Measurements from ENCODE around the gene SLC37A3.
"Not testable (repeated sequence)": the region's sequence is repeated elsewhere in the genome, so short reads cannot be mapped to it uniquely, and the experiment has no call there.

The SLC37A3 gene

DNA sequence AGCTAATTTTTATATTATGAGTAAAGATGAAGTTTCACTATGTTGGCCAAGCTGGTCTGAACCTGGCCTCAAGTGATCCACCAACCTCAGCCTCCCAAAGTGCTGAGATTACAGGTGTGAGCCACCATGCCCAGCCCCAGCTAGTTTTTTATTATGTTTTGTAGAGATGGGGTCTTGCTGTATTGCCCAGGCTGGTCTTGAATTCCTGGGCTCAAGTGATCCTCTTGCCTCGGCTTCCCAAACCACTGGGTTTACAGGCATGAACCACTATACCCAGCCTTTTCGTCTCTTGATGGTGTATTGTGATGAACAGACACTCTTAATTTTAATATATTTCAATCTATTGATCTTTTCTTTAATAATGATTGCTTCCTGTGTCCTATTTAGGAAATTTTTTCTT is 23.2 kb upstream of the SLC37A3 start:
- H3K9me3 ChIP-seq (ENCODE audit: low read length) = no peaks in the 10 kb centered on the region
- H3K36me3 ChIP-seq (ENCODE audit: insufficient read depth, low read length) = no peaks in the 10 kb centered on the region
- H3K9ac ChIP-seq (ENCODE audit: low read length) = no peak overlapping the region
- no peak overlapping the region for H3K4me3 ChIP-seq (ENCODE audit: low read depth in 1 of 2, low read length in 2 of 2)
- no peaks in the 10 kb centered on the region for H3K27me3 ChIP-seq (ENCODE audit: control insufficient read depth in 1 of 2, insufficient read depth in 2 of 2, low read length in 2 of 2)
- H3K4me1 ChIP-seq (ENCODE audit: insufficient read depth, low read length) = no peaks in the 10 kb centered on the region
- H3K27ac ChIP-seq (ENCODE audit: low read depth, low read length) = no peak overlapping the region

DNA sequence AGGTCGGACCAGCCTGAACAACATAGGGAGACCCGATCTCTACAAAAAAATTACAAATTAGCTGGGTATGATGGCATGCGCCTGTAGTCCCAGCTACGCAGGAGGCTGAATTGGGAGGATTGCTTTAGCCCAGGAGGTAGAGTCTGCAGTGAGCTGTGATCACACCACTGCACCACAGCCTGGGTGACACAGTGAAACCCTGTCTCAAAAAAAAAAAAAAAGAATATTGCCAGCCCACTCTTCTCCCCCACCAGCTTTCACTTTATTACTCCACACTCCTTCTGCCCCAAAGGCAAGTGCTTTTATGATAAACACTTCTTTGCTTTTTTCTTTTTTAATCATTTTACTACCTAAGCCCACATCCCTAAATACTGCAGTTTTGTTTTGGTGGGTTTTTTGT is 20.3 kb upstream of the SLC37A3 start:
- Histone ChIP-seq H3K4me3 (ENCODE audit: low read depth in 1 of 2, low read length in 2 of 2) (no peak overlapping the region), H3K4me1 (ENCODE audit: insufficient read depth, low read length) (no peaks in the 10 kb centered on the region), H3K27ac (ENCODE audit: low read depth, low read length) (no peak overlapping the region), H3K27me3 (ENCODE audit: control insufficient read depth in 1 of 2, insufficient read depth in 2 of 2, low read length in 2 of 2) (no peaks in the 10 kb centered on the region), H3K9me3 (ENCODE audit: low read length) (no peaks in the 10 kb centered on the region), H3K36me3 (ENCODE audit: insufficient read depth, low read length) (no peaks in the 10 kb centered on the region), H3K9ac (ENCODE audit: low read length) (no peak overlapping the region)

DNA sequence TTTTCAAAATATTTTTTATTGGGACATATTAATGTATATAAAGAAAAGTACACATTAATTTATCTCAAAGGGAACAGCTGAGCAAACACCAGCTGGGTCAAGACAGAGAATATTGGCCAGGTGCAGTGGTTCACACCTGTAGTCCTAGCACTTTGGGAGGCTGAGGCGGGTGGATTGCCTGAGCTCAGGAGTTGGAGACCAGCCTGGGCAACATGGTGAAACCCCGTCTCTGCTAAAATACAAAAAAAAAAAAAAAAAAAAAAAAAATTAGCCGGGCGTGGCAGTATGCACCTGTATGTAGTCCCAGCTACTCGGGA is 19.8 kb upstream of the SLC37A3 start:
- H3K36me3 ChIP-seq (ENCODE audit: insufficient read depth, low read length); H3K27ac ChIP-seq (ENCODE audit: low read depth, low read length); H3K4me1 ChIP-seq (ENCODE audit: insufficient read depth, low read length); H3K4me3 ChIP-seq (ENCODE audit: low read depth in 1 of 2, low read length in 2 of 2); H3K9me3 ChIP-seq (ENCODE audit: low read length); H3K27me3 ChIP-seq (ENCODE audit: control insufficient read depth in 1 of 2, insufficient read depth in 2 of 2, low read length in 2 of 2); H3K9ac ChIP-seq (ENCODE audit: low read length): not testable (repeated sequence)

DNA sequence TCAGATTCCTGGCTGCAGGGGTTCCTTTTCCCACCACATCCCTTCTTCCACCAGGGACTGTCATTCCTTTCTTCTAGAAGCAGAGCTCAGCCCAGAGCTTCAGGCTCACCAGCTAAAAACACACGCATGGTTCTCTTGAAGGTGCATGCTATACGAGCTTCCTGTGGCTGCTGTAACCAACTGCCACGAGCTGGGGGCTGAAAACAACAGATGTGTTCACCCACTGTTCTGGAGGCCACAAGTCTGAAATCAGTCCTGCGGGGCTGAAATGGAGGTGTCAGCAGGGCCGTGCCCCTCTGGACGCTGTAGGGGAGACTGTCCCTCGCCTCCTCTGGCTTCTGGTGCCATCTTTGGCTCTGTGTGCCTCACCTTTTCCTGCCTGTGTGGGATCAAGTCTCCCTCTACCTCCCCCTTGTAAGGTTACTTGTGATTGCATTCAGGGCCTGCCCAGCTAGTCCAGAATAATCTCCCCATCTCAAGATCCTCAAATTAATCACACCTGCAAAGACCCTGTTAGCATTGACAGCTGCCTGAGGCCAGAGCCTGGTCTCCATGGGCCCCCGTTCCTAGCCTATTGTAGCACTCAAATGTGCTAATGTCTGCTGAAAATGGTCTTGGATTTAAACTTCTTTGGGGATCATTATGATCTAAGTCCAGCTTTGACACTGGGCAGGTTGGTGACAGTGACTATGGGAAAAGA is 19.3 kb upstream of the SLC37A3 start:
- Histone ChIP-seq H3K9me3 (ENCODE audit: low read length) (no peaks in the 10 kb centered on the region), H3K27ac (ENCODE audit: low read depth, low read length) (no peak overlapping the region), H3K4me1 (ENCODE audit: insufficient read depth, low read length) (no peaks in the 10 kb centered on the region), H3K9ac (ENCODE audit: low read length) (no peak overlapping the region), H3K27me3 (ENCODE audit: control insufficient read depth in 1 of 2, insufficient read depth in 2 of 2, low read length in 2 of 2) (no peaks in the 10 kb centered on the region), H3K4me3 (ENCODE audit: low read depth in 1 of 2, low read length in 2 of 2) (no peak overlapping the region), H3K36me3 (ENCODE audit: insufficient read depth, low read length) (no peaks in the 10 kb centered on the region)

DNA sequence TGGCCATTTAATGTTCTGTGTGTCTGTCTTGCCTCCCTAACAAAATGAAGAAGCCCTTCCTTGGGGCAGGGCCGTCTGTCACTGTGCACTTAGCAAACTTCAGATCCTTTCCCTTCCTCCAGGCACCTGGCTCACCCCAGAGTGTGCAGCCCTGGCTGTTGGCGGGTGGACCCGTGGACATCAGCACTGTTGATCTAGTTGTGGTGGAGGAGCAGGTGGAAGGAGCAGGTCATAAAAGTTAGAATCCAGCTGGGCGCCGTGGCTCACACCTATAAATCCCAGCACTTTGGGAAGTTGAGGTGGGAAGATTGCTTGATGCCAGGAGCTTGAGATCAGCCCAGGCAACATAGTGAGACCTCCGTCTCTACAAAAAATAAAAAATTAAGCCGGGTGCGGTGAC is 18.2 kb upstream of the SLC37A3 start:
- Histone ChIP-seq H3K27me3 (ENCODE audit: control insufficient read depth in 1 of 2, insufficient read depth in 2 of 2, low read length in 2 of 2) (no peaks in the 10 kb centered on the region), H3K36me3 (ENCODE audit: insufficient read depth, low read length) (no peaks in the 10 kb centered on the region)

DNA sequence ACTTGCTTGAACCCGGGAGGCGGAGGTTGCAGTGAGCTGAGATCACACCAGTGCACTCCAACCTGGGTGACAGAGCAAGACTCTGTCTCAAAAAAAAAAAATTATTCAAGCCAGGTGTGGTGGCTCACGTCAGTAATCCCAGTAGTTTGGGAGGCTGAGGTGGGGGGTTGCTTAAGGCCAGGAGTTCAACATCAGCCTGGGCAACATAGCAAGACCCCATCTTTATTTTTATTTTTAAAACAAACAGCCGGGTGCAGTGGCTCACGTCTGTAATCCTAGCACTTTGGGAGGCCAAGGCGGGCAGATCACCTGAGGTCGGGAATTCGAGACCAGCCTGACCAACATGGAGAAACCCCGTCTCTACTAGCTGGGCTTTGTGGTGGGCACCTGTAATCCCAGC is 17.5 kb upstream of the SLC37A3 start:
- H3K9ac ChIP-seq (ENCODE audit: low read length); H3K27me3 ChIP-seq (ENCODE audit: control insufficient read depth in 1 of 2, insufficient read depth in 2 of 2, low read length in 2 of 2); H3K36me3 ChIP-seq (ENCODE audit: insufficient read depth, low read length); H3K27ac ChIP-seq (ENCODE audit: low read depth, low read length); H3K9me3 ChIP-seq (ENCODE audit: low read length); H3K4me1 ChIP-seq (ENCODE audit: insufficient read depth, low read length); H3K4me3 ChIP-seq (ENCODE audit: low read depth in 1 of 2, low read length in 2 of 2): not testable (repeated sequence)

More for the DNA sequence above, 18.2 kb upstream of the SLC37A3 start:
- Histone ChIP-seq H3K27ac (ENCODE audit: low read depth, low read length) (no peak overlapping the region), H3K9ac (ENCODE audit: low read length) (no peak overlapping the region), H3K4me1 (ENCODE audit: insufficient read depth, low read length) (no peaks in the 10 kb centered on the region), H3K4me3 (ENCODE audit: low read depth in 1 of 2, low read length in 2 of 2) (no peak overlapping the region), H3K9me3 (ENCODE audit: low read length) (no peaks in the 10 kb centered on the region)

DNA sequence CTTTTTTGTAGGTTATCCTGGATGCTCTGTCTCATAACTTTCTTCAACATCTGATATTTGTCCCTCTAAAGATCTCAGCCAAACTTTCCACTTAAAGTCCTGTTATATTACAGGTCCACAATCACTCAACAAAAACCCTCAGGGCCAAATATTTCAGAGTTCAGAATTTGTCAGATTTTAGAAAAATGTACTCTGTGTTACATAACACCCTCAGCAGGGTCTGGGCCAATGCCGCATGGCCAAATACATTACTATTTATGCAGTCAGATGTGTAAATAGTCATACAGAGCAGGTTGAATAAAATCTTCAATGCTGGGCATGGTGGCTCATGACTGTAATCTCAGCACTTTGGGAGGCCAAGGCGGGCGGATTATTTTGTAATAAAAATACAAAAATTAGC is 17.0 kb upstream of the SLC37A3 start:
- Histone ChIP-seq H3K4me1 (ENCODE audit: insufficient read depth, low read length) (no peaks in the 10 kb centered on the region), H3K36me3 (ENCODE audit: insufficient read depth, low read length) (no peaks in the 10 kb centered on the region), H3K27me3 (ENCODE audit: control insufficient read depth in 1 of 2, insufficient read depth in 2 of 2, low read length in 2 of 2) (no peaks in the 10 kb centered on the region), H3K4me3 (ENCODE audit: low read depth in 1 of 2, low read length in 2 of 2) (no peak overlapping the region), H3K27ac (ENCODE audit: low read depth, low read length) (no peak overlapping the region), H3K9me3 (ENCODE audit: low read length) (no peaks in the 10 kb centered on the region), H3K9ac (ENCODE audit: low read length) (no peak overlapping the region)

DNA sequence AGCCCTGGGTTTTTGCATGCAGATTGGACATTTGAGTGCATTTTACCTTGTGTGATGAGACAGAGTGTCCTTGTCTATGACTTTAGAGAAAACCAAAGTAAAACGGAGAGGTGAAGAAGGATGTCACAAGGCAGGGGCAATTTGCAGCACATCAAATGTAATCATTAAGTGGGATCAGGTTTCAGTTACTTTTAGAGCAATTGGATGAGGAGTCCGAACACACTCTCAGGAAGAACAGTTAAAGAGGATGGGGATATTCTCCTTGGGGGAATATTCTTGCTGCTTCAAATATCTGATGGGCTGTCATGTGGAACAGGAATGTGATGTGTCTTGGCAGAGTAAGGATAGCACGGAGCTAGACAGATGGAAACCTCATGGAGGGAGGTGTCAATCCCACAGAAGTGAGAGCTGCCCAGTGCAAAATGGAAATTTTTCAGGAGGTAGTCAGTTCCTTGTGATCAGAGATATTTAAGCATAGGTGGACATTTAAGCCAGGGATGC is 6.3 kb upstream of the SLC37A3 start:
- H3K4me1 ChIP-seq (ENCODE audit: insufficient read depth, low read length) = no peaks in the 10 kb centered on the region
- no peaks in the 10 kb centered on the region for H3K9me3 ChIP-seq (ENCODE audit: low read length)
- H3K27me3 ChIP-seq (ENCODE audit: control insufficient read depth in 1 of 2, insufficient read depth in 2 of 2, low read length in 2 of 2) = peaks cover 7 to 10% of the 10 kb centered on the region in 2 donors
- H3K4me3 ChIP-seq (ENCODE audit: low read depth in 1 of 2, low read length in 2 of 2) = no peak overlapping the region
- H3K36me3 ChIP-seq (ENCODE audit: insufficient read depth, low read length) = no peaks in the 10 kb centered on the region
- no peak overlapping the region for H3K9ac ChIP-seq (ENCODE audit: low read length)
- H3K27ac ChIP-seq (ENCODE audit: low read depth, low read length) = no peak overlapping the region

DNA sequence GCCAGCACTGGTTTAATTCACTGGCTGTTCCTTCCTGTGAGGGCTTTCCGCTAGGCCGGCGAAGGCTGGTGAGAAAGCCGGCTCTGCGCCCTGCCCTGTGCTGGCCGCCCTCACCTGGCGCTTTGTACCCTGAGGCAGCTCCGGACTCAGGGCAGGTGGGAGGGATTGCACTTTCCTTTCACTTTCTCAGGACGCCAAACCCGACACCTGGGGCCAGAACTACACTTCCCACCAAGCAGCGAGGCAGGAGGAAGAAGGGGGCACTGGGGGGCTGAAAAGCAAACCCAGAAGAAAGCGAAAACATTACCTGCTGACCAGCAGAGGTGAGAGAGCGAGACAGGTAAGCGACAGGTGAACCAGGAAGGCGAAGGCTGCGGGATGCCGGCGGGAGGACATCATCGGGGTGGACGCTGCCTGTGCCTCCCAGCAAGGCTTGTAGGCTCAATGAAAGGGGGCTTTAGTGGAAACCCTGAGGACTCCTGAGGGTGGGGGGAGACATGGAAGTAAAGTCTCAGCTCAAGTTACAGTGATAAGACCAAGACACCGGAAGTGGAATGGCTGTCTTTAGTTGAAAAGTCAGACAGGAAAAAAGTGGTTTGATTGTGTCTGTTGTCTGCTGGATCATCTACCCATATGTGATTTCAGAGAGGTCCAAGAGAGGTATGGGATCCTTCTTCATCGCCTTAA is 5.7 kb upstream of the SLC37A3 start, which contains the start of gene RAB19:
TSS of gene RAB19 (plus strand) at position 181 of the 687 bp plus-strand sequence. CDS start 3,589 bp downstream, outside the sequence.
- H3K4me3 ChIP-seq (ENCODE audit: low read depth in 1 of 2, low read length in 2 of 2) = no peak within 1 kb of the TSS
- H3K9me3 ChIP-seq (ENCODE audit: low read length) = no peaks in the 10 kb centered on the region
- no peak within 1 kb of the TSS for H3K27ac ChIP-seq (ENCODE audit: low read depth, low read length)
- H3K36me3 ChIP-seq (ENCODE audit: insufficient read depth, low read length) = no peaks in the 10 kb centered on the region
- no peaks in the 10 kb centered on the region for H3K4me1 ChIP-seq (ENCODE audit: insufficient read depth, low read length)
- H3K27me3 ChIP-seq (ENCODE audit: control insufficient read depth in 1 of 2, insufficient read depth in 2 of 2, low read length in 2 of 2) = peaks cover 7 to 10% of the 10 kb centered on the region in 2 donors
- no peak within 1 kb of the TSS for H3K9ac ChIP-seq (ENCODE audit: low read length)

DNA sequence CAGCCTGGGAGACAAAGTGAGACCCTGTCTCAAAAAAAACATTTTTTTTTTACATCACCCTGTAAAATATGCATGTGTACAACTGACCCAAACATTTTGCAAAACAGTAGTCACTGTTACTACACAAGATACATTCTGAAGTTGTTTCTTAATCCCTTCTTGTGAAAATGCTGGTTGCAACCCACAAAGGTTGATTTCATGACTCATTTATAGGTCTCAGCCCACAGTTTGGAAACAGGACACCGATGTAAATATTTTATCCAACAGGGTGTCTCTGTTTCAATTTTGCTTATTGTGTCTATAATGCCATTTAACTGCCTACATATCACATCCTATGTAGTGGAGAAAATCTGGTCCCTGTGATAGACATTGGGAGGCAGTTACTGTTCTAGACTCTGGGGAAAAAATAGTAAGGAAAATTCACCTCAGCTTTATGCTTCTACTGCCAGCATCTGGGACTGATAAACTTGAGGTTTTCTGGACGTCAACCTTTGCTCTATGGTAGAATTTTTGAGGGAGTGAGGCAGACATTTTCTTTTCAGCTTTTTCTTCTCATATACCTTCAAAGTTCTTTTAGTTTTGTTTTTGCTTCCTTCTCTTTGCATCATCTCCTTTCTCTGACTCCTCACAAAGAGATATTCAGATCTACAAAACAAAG is 4.0 kb upstream of the SLC37A3 start:
- H3K9me3 ChIP-seq (ENCODE audit: low read length) = no peaks in the 10 kb centered on the region
- no peak overlapping the region for H3K9ac ChIP-seq (ENCODE audit: low read length)
- no peaks in the 10 kb centered on the region for H3K36me3 ChIP-seq (ENCODE audit: insufficient read depth, low read length)
- no peaks in the 10 kb centered on the region for H3K4me1 ChIP-seq (ENCODE audit: insufficient read depth, low read length)
- no peak overlapping the region for H3K27ac ChIP-seq (ENCODE audit: low read depth, low read length)
- H3K27me3 ChIP-seq (ENCODE audit: control insufficient read depth in 1 of 2, insufficient read depth in 2 of 2, low read length in 2 of 2) = peaks cover 7 to 10% of the 10 kb centered on the region in 2 donors
- no peak overlapping the region for H3K4me3 ChIP-seq (ENCODE audit: low read depth in 1 of 2, low read length in 2 of 2)

DNA sequence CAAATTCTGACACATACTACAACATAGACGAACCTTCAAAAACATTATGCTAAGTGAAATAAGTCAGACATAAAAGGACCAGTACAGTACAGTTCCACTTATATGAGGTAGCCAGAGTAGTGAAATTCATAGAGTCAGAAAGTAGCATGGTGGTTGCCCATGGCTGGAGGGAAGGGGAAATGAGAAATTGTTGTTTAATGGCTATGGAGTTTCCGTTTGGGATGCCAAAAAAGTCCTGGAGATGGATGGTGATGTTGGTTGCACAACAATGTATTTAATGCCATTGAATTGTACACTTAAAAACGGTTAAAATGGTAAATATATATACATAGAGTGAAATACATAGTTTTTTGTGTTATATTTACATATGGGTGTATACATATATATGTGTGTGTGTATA is 2.1 kb upstream of the SLC37A3 start:
- Histone ChIP-seq H3K27ac (ENCODE audit: low read depth, low read length) (no peak overlapping the region), H3K9ac (ENCODE audit: low read length) (no peak overlapping the region), H3K27me3 (ENCODE audit: control insufficient read depth in 1 of 2, insufficient read depth in 2 of 2, low read length in 2 of 2) (peaks cover 7 to 10% of the 10 kb centered on the region in 2 donors), H3K4me3 (ENCODE audit: low read depth in 1 of 2, low read length in 2 of 2) (no peak overlapping the region), H3K9me3 (ENCODE audit: low read length) (no peaks in the 10 kb centered on the region), H3K36me3 (ENCODE audit: insufficient read depth, low read length) (no peaks in the 10 kb centered on the region), H3K4me1 (ENCODE audit: insufficient read depth, low read length) (peaks cover 6% of the 10 kb centered on the region)
